ENCODE data around the gene CYB5A.

CYB5A gene

GRCh38 chr18:74225193-74225840 is 66.4 kb downstream of the CYB5A start:
- no peak overlapping the region for H3K27ac ChIP-seq
- no peak for TF ChIP-seq CTCF (IDR thresholded peaks at IDR 0.05)
- TF ChIP-seq ZFX (IDR thresholded peaks at IDR 0.05; ENCODE audit: borderline replicate concordance): no peak

- TF ChIP-seq ZFX (IDR thresholded peaks at IDR 0.05; ENCODE audit: borderline replicate concordance) (no peak), CTCF (IDR thresholded peaks at IDR 0.05) (no peak)
- no peak overlapping the region for H3K27ac ChIP-seq
Measured at GRCh38 chr18:74222710-74223494, 68.9 kb downstream of the CYB5A start.

DNA sequence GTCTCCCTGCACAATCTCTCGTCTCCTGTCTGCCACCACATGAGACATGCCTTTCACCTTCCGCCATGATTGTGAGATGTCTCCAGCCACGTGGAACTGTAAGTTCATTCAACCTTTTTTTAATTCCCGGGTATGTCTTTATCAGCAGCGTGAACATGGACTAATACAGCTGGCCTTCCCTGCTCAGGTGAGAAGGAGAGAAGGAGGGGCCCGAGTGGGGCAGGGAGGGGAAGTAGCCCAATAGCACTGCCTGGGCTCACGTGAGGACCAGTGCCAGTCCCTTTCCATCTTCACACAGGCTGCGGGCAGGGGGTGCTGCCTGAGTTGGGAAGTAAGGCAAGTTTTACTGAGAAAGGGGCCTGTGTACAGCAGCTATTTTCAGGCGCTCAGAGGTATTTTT is 70.7 kb downstream of the CYB5A start:
- TF ChIP-seq ZFX (IDR thresholded peaks at IDR 0.05; ENCODE audit: borderline replicate concordance): no peak
- no peak for TF ChIP-seq CTCF (IDR thresholded peaks at IDR 0.05)
- H3K27ac ChIP-seq: no peak overlapping the region

DNA sequence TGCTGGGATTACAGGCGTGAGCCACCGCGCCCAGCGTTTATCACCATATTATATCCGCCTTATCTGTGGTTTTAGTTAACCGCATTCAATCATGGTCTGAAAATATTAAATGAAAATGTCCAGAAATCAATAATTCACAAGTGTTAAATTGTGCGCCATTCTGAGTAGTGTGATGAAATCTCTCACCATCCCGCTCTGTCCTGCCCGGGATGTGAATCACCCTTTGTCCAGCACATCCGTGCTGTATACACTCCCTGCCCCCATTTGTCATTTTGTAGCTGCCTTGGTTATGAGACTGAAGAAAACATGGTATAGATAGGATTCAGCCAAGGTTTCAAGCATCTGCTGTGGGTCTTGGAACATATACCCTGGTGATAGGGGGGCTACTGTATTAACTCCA is 72.7 kb downstream of the CYB5A start:
- no peak overlapping the region for H3K27ac ChIP-seq
- no peak for TF ChIP-seq CTCF (IDR thresholded peaks at IDR 0.05)
- TF ChIP-seq ZFX (IDR thresholded peaks at IDR 0.05; ENCODE audit: borderline replicate concordance): no peak

GRCh38 chr18:74217476-74218143 is 74.2 kb downstream of the CYB5A start:
- H3K27ac ChIP-seq: no peak overlapping the region
- TF ChIP-seq ZFX (IDR thresholded peaks at IDR 0.05; ENCODE audit: borderline replicate concordance) (no peak), CTCF (IDR thresholded peaks at IDR 0.05) (no peak)

DNA sequence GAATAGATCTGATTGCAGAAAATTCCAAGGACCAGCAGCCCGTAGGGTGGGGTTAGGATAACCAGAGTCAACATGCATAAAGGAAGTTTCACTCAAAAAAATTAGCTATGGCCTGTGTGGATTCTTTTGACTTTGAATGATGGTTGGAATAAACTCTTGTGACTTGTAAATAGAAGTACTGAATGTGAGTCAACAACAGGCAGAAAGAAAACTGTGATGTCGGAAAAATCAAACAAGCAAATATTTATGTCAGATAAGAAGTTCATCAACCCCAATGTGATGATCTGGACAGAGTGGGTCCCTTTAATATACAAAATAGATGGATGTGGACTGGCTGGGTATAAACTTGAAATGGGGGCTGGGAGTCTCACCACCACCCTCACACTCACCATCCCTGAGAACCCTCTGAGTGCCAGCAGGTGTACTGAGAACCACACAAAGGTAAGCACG is 75.1 kb downstream of the CYB5A start:
- TF ChIP-seq ZFX (IDR thresholded peaks at IDR 0.05; ENCODE audit: borderline replicate concordance) (no peak), CTCF (IDR thresholded peaks at IDR 0.05) (no peak)
- H3K27ac ChIP-seq: no peak overlapping the region

GRCh38 chr18:74215863-74216262 is 75.9 kb downstream of the CYB5A start:
- no peak overlapping the region for H3K27ac ChIP-seq
- TF ChIP-seq CTCF (IDR thresholded peaks at IDR 0.05) (no peak), ZFX (IDR thresholded peaks at IDR 0.05; ENCODE audit: borderline replicate concordance) (no peak)

Measured in 22Rv1 (cell line).